ENCODE results near the gene CPLX1. TPM values are rescaled to one million over a fixed set of nuclear protein-coding genes. Genes with fewer than 3 reads are reported as not detected.
A peak's percentile ranks its signal among the peaks of the same experiment; 100 is the strongest.
"Not testable (repeated sequence)": the region's sequence is repeated elsewhere in the genome, so short reads cannot be mapped to it uniquely, and the experiment has no call there.

The CPLX1 gene
- total RNA-seq, 2 experiments from 2014 or later = 0.21 to 0.25 TPM

- POLR2A ChIA-PET = no interaction called here
- TF ChIP-seq, protein P1, sequence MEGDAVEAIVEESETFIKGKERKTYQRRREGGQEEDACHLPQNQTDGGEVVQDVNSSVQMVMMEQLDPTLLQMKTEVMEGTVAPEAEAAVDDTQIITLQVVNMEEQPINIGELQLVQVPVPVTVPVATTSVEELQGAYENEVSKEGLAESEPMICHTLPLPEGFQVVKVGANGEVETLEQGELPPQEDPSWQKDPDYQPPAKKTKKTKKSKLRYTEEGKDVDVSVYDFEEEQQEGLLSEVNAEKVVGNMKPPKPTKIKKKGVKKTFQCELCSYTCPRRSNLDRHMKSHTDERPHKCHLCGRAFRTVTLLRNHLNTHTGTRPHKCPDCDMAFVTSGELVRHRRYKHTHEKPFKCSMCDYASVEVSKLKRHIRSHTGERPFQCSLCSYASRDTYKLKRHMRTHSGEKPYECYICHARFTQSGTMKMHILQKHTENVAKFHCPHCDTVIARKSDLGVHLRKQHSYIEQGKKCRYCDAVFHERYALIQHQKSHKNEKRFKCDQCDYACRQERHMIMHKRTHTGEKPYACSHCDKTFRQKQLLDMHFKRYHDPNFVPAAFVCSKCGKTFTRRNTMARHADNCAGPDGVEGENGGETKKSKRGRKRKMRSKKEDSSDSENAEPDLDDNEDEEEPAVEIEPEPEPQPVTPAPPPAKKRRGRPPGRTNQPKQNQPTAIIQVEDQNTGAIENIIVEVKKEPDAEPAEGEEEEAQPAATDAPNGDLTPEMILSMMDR (conservative IDR thresholded peaks at IDR 0.05; ENCODE audit: low read length) = no peak
- no peak for TF ChIP-seq EZH2phosphoT487 (IDR thresholded peaks at IDR 0.05; ENCODE audit: borderline replicate concordance, low read depth, low read length)
- TSS peak; percentile 43 for BruUV-seq (replicated peaks)
Observed at GRCh38 chr4:777520-778262, 48.2 kb downstream of the CPLX1 start.

DNA sequence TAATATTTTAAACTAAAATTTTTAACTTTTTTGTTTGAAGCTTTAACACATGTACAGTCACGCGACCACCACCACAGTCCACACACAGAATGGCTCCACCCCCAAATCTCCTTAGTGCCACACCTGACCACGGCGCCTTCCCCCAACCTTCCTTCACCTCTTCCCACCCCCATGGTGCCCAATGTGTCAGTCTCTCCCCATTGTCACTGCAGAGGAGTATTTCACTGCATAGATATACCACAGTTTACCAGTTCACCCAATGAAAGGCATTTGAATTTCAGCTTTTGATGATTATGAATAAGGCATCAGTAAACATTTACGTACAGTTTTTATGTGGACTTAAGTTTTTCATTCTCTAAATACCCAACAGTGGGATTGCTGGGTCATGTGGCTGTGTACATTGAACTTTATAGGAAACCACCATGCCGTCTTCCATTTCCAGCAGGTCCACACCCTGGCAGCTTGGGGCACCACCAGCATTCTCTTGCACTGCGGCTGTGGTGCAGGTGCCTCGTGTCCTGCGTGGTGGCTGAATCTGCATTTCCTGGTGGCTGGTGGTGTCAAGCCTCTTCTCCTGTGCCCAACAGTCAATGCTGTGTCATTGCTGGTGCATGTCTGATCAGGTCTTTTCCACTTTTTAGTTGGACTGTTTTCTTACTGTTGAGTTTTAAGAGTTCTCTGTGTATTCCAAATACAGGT is 49.0 kb downstream of the CPLX1 start:
- Histone ChIP-seq H3K27ac (ENCODE audit: low read depth, low read length, poor library complexity, severe bottlenecking) (no peak overlapping the region), H3K79me2 (ENCODE audit: insufficient read depth, low read depth, low read length) (peaks cover 65% of the 10 kb centered on the region), H3K9me2 (ENCODE audit: insufficient read depth, low read length) (no peaks in the 10 kb centered on the region), H2AFZ (ENCODE audit: low read length) (no peak overlapping the region), H3K4me1 (ENCODE audit: insufficient read depth, low read length, poor library complexity, severe bottlenecking) (peaks cover 13% of the 10 kb centered on the region), H3K4me3 (ENCODE audit: low read depth, low read length, poor library complexity, severe bottlenecking) (no peak overlapping the region), H3K9me3 (ENCODE audit: low read length) (no peaks in the 10 kb centered on the region; the same call in 1 of the 2 replicates), H4K20me1 (ENCODE audit: insufficient read depth, low read length) (peaks cover 9% of the 10 kb centered on the region), H3K4me2 (ENCODE audit: low read length) (no peak overlapping the region), H3K36me3 (ENCODE audit: insufficient read depth, low read length) (peaks cover 91% of the 10 kb centered on the region)
- TF ChIP-seq EZH2phosphoT487 (IDR thresholded peaks at IDR 0.05; ENCODE audit: borderline replicate concordance, low read depth, low read length) = no peak
- TF ChIP-seq, protein P1 (conservative IDR thresholded peaks at IDR 0.05; ENCODE audit: low read length) = no peak
- intact Hi-C loops (cut with micrococcal nuclease; ENCODE audit: unreplicated experiment) = no loop called here
- DNase-seq (ENCODE audit: low spot score) = no peak
- ChIA-PET POLR2A (no interaction called here), CTCF (ENCODE audit: unreplicated experiment) (no interaction called here)
- BruUV-seq (replicated peaks) = no TSS peak

More at GRCh38 chr4:777520-778262, 48.2 kb downstream of the CPLX1 start:
- Histone ChIP-seq H3K4me3 (ENCODE audit: low read depth, low read length, poor library complexity, severe bottlenecking) (no peak overlapping the region), H4K20me1 (ENCODE audit: insufficient read depth, low read length) (peaks cover 9% of the 10 kb centered on the region), H3K36me3 (ENCODE audit: insufficient read depth, low read length) (peaks cover 87% of the 10 kb centered on the region), H3K9me3 (ENCODE audit: low read length) (no peaks in the 10 kb centered on the region; the same call in 1 of the 2 replicates), H3K4me2 (ENCODE audit: low read length) (no peak overlapping the region), H3K4me1 (ENCODE audit: insufficient read depth, low read length, poor library complexity, severe bottlenecking) (peaks cover 20% of the 10 kb centered on the region), H3K79me2 (ENCODE audit: insufficient read depth, low read depth, low read length) (peaks cover 63% of the 10 kb centered on the region), H3K9me2 (ENCODE audit: insufficient read depth, low read length) (no peaks in the 10 kb centered on the region), H2AFZ (ENCODE audit: low read length) (no peak overlapping the region), H3K27ac (ENCODE audit: low read depth, low read length, poor library complexity, severe bottlenecking) (no peak overlapping the region)
- CTCF ChIA-PET (ENCODE audit: unreplicated experiment) = no interaction called here
- no peak for DNase-seq (ENCODE audit: low spot score)
- intact Hi-C loops (cut with micrococcal nuclease; ENCODE audit: unreplicated experiment) = no loop called here

GRCh38 chr4:775485-775884 is 50.4 kb downstream of the CPLX1 start:
- POLR2A ChIA-PET; H3K4me2 ChIP-seq (ENCODE audit: low read length); H3K9me2 ChIP-seq (ENCODE audit: insufficient read depth, low read length); H4K20me1 ChIP-seq (ENCODE audit: insufficient read depth, low read length); H3K27ac ChIP-seq (ENCODE audit: low read depth, low read length, poor library complexity, severe bottlenecking); CTCF ChIA-PET (ENCODE audit: unreplicated experiment); H3K4me3 ChIP-seq (ENCODE audit: low read depth, low read length, poor library complexity, severe bottlenecking); H2AFZ ChIP-seq (ENCODE audit: low read length); DNase-seq (ENCODE audit: low spot score); BruUV-seq (replicated peaks); H3K9me3 ChIP-seq (ENCODE audit: low read length); intact Hi-C loops (cut with micrococcal nuclease; ENCODE audit: unreplicated experiment): not testable (repeated sequence)
- H3K79me2 ChIP-seq (ENCODE audit: insufficient read depth, low read depth, low read length) = peaks cover 63% of the 10 kb centered on the region
- peaks cover 10% of the 10 kb centered on the region for H3K4me1 ChIP-seq (ENCODE audit: insufficient read depth, low read length, poor library complexity, severe bottlenecking)
- peaks cover 92% of the 10 kb centered on the region for H3K36me3 ChIP-seq (ENCODE audit: insufficient read depth, low read length)

- CTCF ChIA-PET (ENCODE audit: unreplicated experiment); H3K4me1 ChIP-seq (ENCODE audit: insufficient read depth, low read length, poor library complexity, severe bottlenecking); H3K9me3 ChIP-seq (ENCODE audit: low read length); H3K4me2 ChIP-seq (ENCODE audit: low read length); H3K9me2 ChIP-seq (ENCODE audit: insufficient read depth, low read length); POLR2A ChIA-PET; H3K27ac ChIP-seq (ENCODE audit: low read depth, low read length, poor library complexity, severe bottlenecking); BruUV-seq (replicated peaks); H2AFZ ChIP-seq (ENCODE audit: low read length); H4K20me1 ChIP-seq (ENCODE audit: insufficient read depth, low read length); intact Hi-C loops (cut with micrococcal nuclease; ENCODE audit: unreplicated experiment); DNase-seq (ENCODE audit: low spot score); H3K4me3 ChIP-seq (ENCODE audit: low read depth, low read length, poor library complexity, severe bottlenecking): not testable (repeated sequence)
- peaks cover 63% of the 10 kb centered on the region for H3K79me2 ChIP-seq (ENCODE audit: insufficient read depth, low read depth, low read length)
- peaks cover 92% of the 10 kb centered on the region for H3K36me3 ChIP-seq (ENCODE audit: insufficient read depth, low read length)
Observed at GRCh38 chr4:774419-775092, 51.4 kb downstream of the CPLX1 start.
